HG03135 (cell line): ENCODE data around the gene DSCAML1.

Source experiments
- ATAC-seq: cut with Tn5 transposase; IDR thresholded peaks from one replicate; pipeline ENCODE4 v1.9.1; 2021; ENCODE audit warnings: mild to moderate bottlenecking, moderate library complexity; ENCODE audit not compliant: unreplicated experiment

Gene DSCAML1

DNA sequence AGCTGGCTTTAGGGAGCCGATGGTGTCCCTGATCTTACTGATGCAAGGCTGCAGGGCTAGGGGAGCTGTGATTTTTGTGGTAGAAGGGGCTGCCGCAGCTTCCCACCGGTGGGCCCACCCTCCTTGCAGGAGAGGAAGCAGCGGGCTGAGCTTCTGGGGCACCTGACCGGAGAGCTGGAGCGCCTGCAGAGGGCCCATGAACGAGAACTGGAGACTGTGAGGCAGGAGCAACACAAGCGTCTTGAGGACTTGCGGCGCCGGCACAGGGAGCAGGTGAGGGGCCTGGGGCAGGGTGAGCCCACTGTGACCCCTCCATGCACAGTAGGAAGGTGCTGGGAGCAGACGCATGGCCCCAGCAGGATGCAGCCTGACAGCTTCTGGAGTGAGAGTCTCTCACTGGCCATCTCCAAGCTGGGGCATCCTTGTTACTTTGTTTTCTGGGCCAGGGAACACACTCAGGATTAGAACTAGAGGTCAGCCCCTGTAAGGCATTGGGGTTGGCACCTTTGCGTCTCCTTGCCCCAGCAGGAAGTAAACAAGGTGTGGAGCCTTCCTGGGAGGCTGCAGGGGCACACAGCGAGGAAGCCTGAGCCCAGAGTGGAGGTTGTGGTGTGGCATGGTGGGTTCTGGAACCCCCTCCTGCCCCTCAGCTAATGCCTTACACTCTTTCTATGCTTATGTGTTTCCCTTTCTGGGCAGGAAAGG, 402.6 kb downstream of the DSCAML1 start:
- no peak for ATAC-seq

DNA sequence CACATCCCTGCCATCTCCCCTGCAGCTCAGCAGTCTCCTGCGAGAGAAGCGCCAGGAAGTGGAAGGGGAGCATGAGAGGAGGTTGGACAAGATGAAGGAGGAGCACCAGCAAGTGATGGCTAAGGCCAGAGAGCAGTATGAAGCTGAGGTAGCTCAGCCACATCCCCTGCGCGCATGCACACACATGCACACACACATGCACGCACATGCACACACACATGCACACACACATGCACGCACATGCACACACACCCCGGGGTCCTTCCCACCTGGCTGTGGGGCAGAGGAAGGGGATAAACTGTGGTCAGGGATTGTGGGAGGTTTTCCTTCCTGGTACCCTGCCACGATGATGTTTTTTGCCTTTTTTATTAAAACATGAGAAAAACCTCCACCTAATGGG, 404.0 kb downstream of the DSCAML1 start:
- no peak for ATAC-seq

DNA sequence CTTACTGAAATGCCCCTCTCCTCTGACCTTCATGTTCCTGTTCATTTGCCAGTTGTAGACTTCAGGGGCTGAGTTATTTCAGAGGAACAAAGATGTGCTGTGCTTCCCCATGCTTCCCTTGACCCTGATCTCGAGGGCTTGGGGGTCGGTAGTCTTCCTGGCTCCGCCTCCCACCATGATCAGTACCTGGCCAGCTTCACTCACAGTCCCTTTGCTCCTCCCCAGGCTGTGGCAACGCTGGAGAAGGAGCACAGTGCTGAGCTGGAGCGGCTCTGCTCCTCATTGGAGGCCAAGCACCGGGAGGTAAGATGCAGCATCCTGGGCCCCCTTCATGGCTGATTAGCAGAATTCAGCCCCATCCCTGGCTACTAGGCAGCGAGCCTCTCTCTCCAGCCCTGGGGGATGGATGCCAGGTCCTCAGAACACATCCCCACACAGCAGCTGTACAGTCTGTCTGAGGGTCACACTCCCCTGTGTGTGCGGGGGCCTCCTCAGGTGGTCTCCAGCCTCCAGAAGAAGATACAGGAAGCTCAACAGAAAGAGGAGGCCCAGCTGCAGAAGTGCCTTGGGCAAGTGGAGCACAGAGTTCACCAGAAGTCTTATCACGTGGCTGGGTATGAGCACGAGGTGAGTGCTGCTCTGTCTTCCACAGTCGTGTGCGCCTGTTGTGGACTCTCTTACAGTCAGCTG, 404.9 kb downstream of the DSCAML1 start:
- ATAC-seq: no peak

DNA sequence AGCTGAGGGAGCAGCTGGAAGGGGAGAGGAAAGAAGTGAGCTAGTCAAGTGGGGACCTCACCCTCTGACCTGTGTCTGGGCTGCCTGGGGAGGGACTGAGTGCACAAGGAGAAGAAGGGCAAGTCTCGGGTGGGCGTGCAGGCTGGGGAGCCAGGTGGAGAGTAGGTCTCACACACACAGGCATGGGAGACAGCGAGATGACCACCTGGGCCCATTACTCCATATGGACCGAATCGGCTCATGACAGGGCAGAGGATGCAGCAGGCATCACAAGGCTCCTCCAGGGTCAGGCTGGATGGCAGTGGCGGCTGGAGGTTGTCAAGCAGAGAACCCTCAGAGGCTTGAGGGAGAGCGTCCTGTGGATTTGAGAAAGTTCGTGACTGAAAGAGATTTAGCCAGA, 405.8 kb downstream of the DSCAML1 start:
- no peak for ATAC-seq

DNA sequence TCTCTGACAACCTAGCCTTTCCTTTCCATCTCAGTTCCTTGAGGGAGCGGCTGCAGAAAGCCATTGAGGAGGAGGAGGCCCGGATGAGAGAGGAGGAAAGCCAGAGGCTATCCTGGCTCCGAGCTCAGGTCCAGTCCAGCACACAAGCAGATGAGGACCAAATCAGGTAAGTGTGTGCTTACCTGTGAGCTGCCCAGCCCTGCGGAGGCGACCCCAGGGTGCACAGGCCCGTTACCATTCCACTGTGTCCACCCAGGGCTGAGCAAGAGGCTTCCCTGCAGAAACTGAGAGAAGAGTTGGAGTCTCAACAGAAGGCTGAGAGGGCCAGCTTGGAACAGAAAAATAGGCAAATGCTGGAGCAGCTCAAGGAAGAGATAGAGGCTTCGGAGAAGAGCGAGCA, 406.3 kb downstream of the DSCAML1 start:
- no peak for ATAC-seq

DNA sequence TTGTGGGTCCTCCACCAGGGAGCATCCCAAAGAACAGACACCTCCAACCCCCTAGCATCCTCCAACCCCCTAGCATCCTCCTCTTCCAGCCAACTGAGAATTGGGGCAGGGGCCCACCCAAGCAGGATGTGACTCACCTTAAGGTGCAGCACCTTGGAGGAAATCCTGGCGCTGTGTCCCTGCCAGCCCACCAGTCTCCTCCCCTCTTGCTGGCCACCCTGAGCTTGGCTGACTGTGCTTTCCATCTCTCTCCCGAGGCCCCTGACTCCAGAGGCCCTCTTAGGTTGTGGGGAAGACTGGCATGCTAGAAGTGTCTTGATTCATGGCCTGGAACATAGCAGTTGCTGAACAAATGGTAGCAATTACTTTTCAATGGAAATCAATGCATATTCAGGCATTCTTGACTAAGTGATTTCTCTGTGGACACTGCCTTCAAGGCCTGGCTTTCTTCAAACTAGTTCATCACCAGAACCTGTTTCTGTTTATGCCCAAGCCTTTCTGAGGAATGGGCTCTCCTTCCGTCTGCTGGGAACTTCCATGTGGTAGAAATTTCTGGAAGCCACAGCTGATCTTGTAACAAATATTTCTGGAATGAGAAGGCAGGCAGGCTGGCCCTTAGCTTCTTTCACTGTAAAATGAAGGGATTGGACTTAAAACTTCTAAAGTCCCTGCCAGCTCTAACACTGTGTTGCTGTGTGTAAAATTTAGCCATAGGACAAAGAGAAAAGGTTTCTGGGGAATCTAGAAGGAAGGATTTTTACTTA, 408.8 kb downstream of the DSCAML1 start:
- no peak for ATAC-seq

DNA sequence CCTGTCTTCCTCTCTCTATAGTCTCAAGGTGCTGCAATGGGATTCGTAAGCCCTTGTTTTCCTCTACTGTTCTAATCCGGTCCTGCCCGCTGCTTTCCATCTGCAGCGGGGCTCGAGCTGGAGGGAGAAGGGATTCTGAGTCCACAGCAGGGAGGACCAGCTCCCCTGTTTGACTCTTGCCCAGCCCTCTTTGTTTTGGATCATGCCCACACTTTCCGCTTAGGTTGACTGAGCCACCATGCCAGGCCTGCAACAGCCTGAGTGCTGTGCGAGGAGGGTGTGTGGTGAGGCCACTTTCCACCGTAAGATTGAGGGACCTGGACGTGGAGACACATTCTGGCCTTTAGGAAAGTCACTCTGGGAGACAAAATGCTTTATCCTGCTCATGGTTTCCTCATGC, 411.1 kb downstream of the DSCAML1 start:
- ATAC-seq: no peak

DNA sequence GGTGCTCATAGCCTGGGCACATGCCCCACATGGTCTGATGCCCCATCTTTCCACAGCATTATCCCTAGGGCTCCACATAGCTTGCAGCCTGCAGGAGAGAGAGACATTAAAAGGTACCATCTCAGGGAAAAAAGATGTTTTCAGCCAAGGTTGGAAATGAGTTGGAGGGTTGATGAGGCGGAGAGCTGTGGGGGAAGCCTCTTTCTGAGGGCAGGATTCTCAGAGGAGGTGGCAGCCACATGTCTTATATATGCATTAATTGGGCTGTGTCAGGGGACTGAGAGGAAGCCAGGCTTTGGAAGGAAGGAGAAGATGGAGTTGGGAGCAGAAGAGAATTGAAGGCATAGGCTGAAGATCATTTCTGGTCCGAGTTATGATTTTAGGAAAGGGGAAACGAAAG, 411.5 kb downstream of the DSCAML1 start:
- ATAC-seq: no peak

DNA sequence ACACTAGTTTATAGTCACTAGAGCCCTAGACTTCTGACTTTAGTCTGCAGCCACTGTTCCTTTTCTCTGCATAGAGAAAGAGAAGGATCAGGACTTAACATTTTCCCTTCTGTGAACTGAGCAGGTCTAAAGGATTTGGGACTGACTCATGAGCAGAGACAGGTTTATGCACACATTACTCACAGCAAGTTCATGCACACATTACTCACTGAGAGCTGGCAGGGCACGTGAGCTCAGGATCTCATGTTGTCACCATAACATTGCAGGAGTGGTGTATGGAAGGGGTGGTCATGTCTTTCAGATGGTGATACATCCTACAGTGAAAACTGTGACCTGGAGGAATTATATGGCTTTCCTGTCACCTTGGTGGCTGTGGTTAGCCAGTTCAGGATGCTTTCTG, 413.0 kb downstream of the DSCAML1 start:
- ATAC-seq: no peak

DNA sequence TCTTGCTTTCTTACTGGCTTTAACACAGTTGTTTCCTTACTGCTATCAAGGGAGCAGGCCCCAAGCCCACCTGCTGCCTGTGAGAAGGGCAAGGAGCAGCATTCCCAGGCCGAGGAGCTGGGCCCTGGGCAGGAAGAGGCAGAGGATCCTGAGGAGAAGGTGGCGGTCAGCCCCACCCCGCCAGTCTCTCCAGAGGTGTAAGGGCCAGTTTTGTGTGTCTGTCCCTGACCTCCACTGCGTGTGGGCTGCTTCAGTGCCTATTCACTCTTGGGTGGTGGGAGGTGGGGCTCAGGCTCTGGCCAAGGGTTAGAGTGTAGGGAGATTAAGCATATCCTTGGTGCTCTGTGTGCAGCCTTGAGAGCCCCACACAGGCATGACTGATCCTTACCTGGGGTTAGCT, 414.3 kb downstream of the DSCAML1 start:
- no peak for ATAC-seq

DNA sequence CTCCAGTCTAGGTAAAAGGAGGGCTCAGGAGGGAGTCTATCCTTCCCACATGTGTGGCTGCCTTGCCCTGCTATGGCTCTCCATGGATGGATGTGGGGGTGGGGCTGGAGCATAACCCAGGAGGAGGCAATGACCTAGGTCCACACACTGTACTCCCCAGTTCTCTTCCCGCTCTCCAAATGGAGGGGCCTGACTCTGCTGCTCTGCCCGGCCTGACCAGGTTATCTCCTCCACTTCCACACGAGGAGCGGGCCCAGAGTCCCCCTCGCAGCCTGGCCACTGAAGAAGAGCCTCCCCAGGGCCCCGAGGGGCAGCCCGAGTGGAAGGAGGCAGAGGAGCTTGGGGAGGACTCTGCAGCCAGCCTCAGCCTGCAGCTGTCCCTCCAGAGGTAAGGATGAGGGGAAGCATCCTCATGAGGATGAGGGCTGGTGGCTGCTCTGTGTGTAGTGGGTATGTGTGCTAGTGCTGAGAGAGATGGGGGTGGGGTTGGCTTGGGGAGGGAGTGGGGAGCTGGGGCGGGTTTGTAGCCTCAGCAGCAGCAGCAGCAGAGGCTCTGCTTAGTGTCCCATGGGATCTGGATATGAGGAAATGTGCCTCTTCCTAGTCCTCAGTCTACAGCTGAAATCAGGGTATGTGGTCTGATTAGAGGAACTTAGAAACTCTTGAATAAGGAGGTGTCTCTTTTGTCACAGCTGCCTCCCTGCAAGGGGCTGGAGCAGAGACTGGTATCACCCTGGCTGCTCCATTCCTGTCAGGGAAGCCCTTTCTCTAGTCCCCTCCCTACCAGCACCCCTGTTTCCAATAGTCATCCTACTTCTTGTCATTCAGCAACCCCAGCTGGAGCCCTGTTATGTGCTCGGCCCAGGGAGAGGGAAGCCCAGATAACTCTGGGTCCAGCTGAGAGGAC, 415.3 kb downstream of the DSCAML1 start:
- no peak for ATAC-seq

DNA sequence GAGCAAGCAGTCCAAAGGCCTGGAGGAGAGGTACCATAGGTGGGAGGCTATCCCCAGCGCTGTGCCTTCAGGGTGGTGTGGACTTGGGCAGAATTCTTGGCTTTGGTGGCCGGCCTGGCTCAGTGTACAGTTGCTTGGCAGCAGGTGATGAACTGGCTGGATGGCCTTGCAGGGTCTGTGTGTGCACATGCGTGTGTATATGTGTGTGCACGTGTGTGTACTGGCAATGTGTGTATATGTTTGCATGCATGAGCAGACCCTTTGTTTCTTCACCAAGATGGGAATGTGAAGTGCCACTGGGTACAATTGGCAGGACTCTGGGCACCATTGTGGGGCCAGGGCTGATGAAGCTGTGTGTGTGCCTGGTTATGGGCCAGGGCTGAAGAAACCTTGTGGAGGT, 416.3 kb downstream of the DSCAML1 start:
- no peak for ATAC-seq

DNA sequence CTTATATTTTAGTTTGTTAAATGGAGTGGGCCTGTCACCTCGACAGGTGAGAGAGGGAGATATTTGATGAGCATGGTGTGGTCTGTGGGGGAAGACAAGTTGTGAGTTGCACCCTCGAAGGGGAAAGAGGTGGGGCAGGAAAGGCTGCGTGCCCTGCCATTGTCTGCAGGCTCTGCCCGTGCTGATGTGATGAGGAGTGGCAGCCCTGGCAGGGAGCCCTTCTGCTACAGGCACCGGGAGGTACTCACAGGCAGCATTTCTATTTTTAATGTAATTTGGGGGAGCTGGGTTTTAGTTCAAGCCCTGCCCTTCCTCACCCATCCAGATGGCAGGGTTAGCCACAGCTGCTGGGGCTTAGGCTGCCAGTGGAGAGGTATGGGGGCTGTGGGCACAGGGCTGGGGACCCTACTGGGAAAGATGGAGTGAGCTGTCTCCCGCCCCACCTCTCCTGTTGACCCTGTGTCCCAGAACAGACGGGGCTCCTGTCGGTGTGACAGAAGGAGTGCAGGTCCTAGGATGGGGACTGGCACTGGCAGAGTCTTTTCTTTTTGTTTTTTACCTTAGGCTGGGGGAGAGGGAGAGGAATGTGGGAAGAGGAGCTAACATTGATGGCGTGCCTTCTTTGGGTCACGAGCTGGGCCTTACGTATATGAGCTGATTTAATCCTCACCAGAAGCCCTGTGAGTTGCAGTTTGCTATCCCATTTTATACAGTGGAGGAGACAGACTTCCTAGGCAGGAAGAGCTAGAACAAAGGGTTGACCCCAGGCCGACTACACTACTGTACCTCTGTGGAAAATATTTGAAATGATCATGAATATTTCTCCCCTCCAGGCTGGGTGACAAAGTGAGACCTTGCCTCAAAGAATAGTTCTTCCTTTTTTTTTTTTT, 417.8 kb downstream of the DSCAML1 start:
- ATAC-seq: no peak
